HUES48 (cell line): ENCODE results near the gene GARIN6.
A peak's percentile ranks its signal among the peaks of the same experiment; 100 is the strongest.

Experiments
- H3K27ac ChIP-seq: one replicate; pipeline ENCODE4 v1.7.0; 2013; ENCODE audit warnings: low read depth, low read length, inconsistent platforms
- H3K27me3 ChIP-seq: 2 replicates; pipeline ENCODE4 v1.6.1; 2013; ENCODE audit warnings: mild to moderate bottlenecking, low read length; ENCODE audit not compliant: control insufficient read depth, insufficient read depth
- H3K36me3 ChIP-seq: 2 replicates; pipeline ENCODE4 v1.6.1; 2013; ENCODE audit warnings: low read length; ENCODE audit not compliant: control insufficient read depth, insufficient read depth
- H3K4me1 ChIP-seq: 2 replicates; pipeline ENCODE4 v1.6.1; 2013; ENCODE audit warnings: mild to moderate bottlenecking, low read length; ENCODE audit not compliant: control insufficient read depth, insufficient read depth
- H3K4me3 ChIP-seq: 2 replicates; pipeline ENCODE4 v1.5.1; 2013; ENCODE audit warnings: mild to moderate bottlenecking, low read depth, low read length
- H3K9ac ChIP-seq: 2 replicates; pipeline ENCODE4 v1.6.1; 2013; ENCODE audit warnings: mild to moderate bottlenecking, low read depth, low read length, moderate library complexity
- H3K9me3 ChIP-seq: 2 replicates; pipeline ENCODE4 v1.6.1; 2013; ENCODE audit warnings: low read length; ENCODE audit not compliant: control insufficient read depth, insufficient read depth

Gene GARIN6

GRCh38 chr12:99644629-99645028 is 2.9 kb upstream of the GARIN6 start:
- Histone ChIP-seq H3K36me3 (no peaks in the 10 kb centered on the region), H3K9ac (no peak overlapping the region), H3K4me3 (no peak overlapping the region), H3K9me3 (no peaks in the 10 kb centered on the region), H3K4me1 (no peaks in the 10 kb centered on the region), H3K27me3 (no peaks in the 10 kb centered on the region), H3K27ac (no peak overlapping the region)

GRCh38 chr12:99648183-99648582 is 630 bp downstream of the GARIN6 start:
- no peaks in the 10 kb centered on the region for H3K4me1 ChIP-seq
- no peaks in the 10 kb centered on the region for H3K9me3 ChIP-seq
- H3K36me3 ChIP-seq, result no peaks in the 10 kb centered on the region
- H3K9ac ChIP-seq, result no peak overlapping the region
- no peaks in the 10 kb centered on the region for H3K27me3 ChIP-seq
- no peak overlapping the region for H3K27ac ChIP-seq
- H3K4me3 ChIP-seq, result no peak overlapping the region

- H3K36me3 ChIP-seq, result no peaks in the 10 kb centered on the region
- H3K27me3 ChIP-seq, result no peaks in the 10 kb centered on the region
- H3K4me1 ChIP-seq, result no peaks in the 10 kb centered on the region
- H3K9me3 ChIP-seq, result no peaks in the 10 kb centered on the region
- no peak overlapping the region for H3K9ac ChIP-seq
- H3K4me3 ChIP-seq, result no peak overlapping the region
- H3K27ac ChIP-seq, result no peak overlapping the region
Measured at GRCh38 chr12:99649551-99649950, 2.0 kb downstream of the GARIN6 start.

- H3K4me3 ChIP-seq, result no peak overlapping the region
- H3K36me3 ChIP-seq, result no peaks in the 10 kb centered on the region
Measured at GRCh38 chr12:99658671-99659349, 11.3 kb downstream of the GARIN6 start.

GRCh38 chr12:99670635-99671034 is 23.1 kb downstream of the GARIN6 start:
- H3K36me3 ChIP-seq, result no peaks in the 10 kb centered on the region
- no peak overlapping the region for H3K4me3 ChIP-seq
- no peak overlapping the region for H3K9ac ChIP-seq
- H3K9me3 ChIP-seq, result no peaks in the 10 kb centered on the region
- H3K27me3 ChIP-seq, result no peaks in the 10 kb centered on the region
- peak overlapping the region; percentile 62 for H3K27ac ChIP-seq
- peaks cover 14% of the 10 kb centered on the region for H3K4me1 ChIP-seq

More at GRCh38 chr12:99658671-99659349, 11.3 kb downstream of the GARIN6 start:
- H3K9me3 ChIP-seq, result no peaks in the 10 kb centered on the region
- H3K9ac ChIP-seq, result no peak overlapping the region
- no peak overlapping the region for H3K27ac ChIP-seq
- no peaks in the 10 kb centered on the region for H3K27me3 ChIP-seq
- H3K4me1 ChIP-seq, result peaks cover 3% of the 10 kb centered on the region; the same call in 1 of the 2 replicates

- H3K36me3 ChIP-seq, result no peaks in the 10 kb centered on the region
- no peaks in the 10 kb centered on the region for H3K9me3 ChIP-seq
- no peak overlapping the region for H3K9ac ChIP-seq
- H3K27ac ChIP-seq, result no peak overlapping the region
- H3K4me1 ChIP-seq, result no peaks in the 10 kb centered on the region
- H3K27me3 ChIP-seq, result no peaks in the 10 kb centered on the region
- H3K4me3 ChIP-seq, result no peak overlapping the region
Measured at GRCh38 chr12:99680276-99680675, 32.7 kb downstream of the GARIN6 start.

GRCh38 chr12:99686142-99686541 is 38.6 kb downstream of the GARIN6 start:
- peaks cover 5% of the 10 kb centered on the region; the same call in 1 of the 2 replicates for H3K9me3 ChIP-seq

GRCh38 chr12:99695050-99695449 is 47.5 kb downstream of the GARIN6 start:
- Histone ChIP-seq H3K27me3 (no peaks in the 10 kb centered on the region), H3K36me3 (no peaks in the 10 kb centered on the region), H3K9ac (no peak overlapping the region), H3K4me1 (no peaks in the 10 kb centered on the region), H3K27ac (no peak overlapping the region), H3K4me3 (no peak overlapping the region), H3K9me3 (peaks cover 5% of the 10 kb centered on the region; the same call in 1 of the 2 replicates)

More at GRCh38 chr12:99686142-99686541, 38.6 kb downstream of the GARIN6 start:
- H3K27me3 ChIP-seq, result no peaks in the 10 kb centered on the region
- no peaks in the 10 kb centered on the region for H3K36me3 ChIP-seq
- no peaks in the 10 kb centered on the region for H3K4me1 ChIP-seq
- H3K4me3 ChIP-seq, result no peak overlapping the region
- no peak overlapping the region for H3K27ac ChIP-seq
- H3K9ac ChIP-seq, result no peak overlapping the region
